Osteocyte (in vitro differentiated cells): ENCODE measurements around the gene RASSF10. TPM values are rescaled to one million over a fixed set of nuclear protein-coding genes. Genes with fewer than 3 reads are reported as not detected.

ENCODE experiments used
- DNase-seq: peaks from one replicate; pipeline ENCODE4 v3.0.0; 2021; ENCODE audit warnings: mixed read lengths; ENCODE audit not compliant: unreplicated experiment; ENCODE audit errors: extremely low spot score
- H3K27ac Mint-ChIP-seq: one replicate; pipeline ENCODE4 v1.8.0; 2021; ENCODE audit warnings: mild to moderate bottlenecking, mixed read lengths; ENCODE audit not compliant: unreplicated experiment
- H3K27me3 Mint-ChIP-seq: one replicate; pipeline ENCODE4 v1.8.0; 2021; ENCODE audit warnings: mixed read lengths; ENCODE audit not compliant: unreplicated experiment
- H3K36me3 Mint-ChIP-seq: one replicate; pipeline ENCODE4 v1.8.0; 2021; ENCODE audit warnings: mixed read lengths; ENCODE audit not compliant: unreplicated experiment
- H3K4me1 Mint-ChIP-seq: one replicate; pipeline ENCODE4 v1.8.0; 2021; ENCODE audit warnings: mixed read lengths; ENCODE audit not compliant: unreplicated experiment
- H3K4me3 Mint-ChIP-seq: one replicate; pipeline ENCODE4 v1.8.0; 2021; ENCODE audit warnings: mild to moderate bottlenecking, moderate library complexity, mixed read lengths; ENCODE audit not compliant: unreplicated experiment
- H3K9me3 Mint-ChIP-seq: one replicate; pipeline ENCODE4 v1.8.0; 2021; ENCODE audit warnings: mixed read lengths; ENCODE audit not compliant: unreplicated experiment
- CTCF ChIP-seq: fragments of 200-600 bp; sonication (generic); IDR thresholded peaks from 2 replicates; pipeline ENCODE4 v1.5.0; 2021; ENCODE audit warnings: antibody characterized with exemption, mild to moderate bottlenecking, moderate library complexity
- total RNA-seq: library from RNA; stranded (reverse); gene quantifications from 2 replicates; pipeline ENCODE4 v1.2.1, GENCODE V29; 2021

RASSF10 gene
- total RNA-seq, 1 donor from 2014 or later: not detected

GRCh38 chr11:13016415-13016814, 7.3 kb downstream of the RASSF10 start:
- H3K27me3 Mint-ChIP-seq: peaks cover 90% of the 10 kb centered on the region

GRCh38 chr11:13019313-13019712, 10.2 kb downstream of the RASSF10 start:
- H3K4me1 Mint-ChIP-seq: no peaks in the 10 kb centered on the region
- no peak for DNase-seq
- H3K27ac Mint-ChIP-seq: no peak overlapping the region
- H3K27me3 Mint-ChIP-seq: peaks cover 91% of the 10 kb centered on the region
- H3K9me3 Mint-ChIP-seq: no peaks in the 10 kb centered on the region
- H3K36me3 Mint-ChIP-seq: no peaks in the 10 kb centered on the region
- H3K4me3 Mint-ChIP-seq: no peak overlapping the region
- no peak for TF ChIP-seq CTCF

More at GRCh38 chr11:13016415-13016814, 7.3 kb downstream of the RASSF10 start:
- no peak for TF ChIP-seq CTCF
- Mint-ChIP-seq H3K36me3 (no peaks in the 10 kb centered on the region), H3K27ac (no peak overlapping the region), H3K9me3 (no peaks in the 10 kb centered on the region), H3K4me3 (no peak overlapping the region), H3K4me1 (no peaks in the 10 kb centered on the region)
- DNase-seq: no peak

GRCh38 chr11:13023423-13023822, 14.3 kb downstream of the RASSF10 start:
- no peak overlapping the region for H3K4me3 Mint-ChIP-seq
- H3K27ac Mint-ChIP-seq: no peak overlapping the region
- no peak for DNase-seq
- TF ChIP-seq CTCF: no peak
- peaks cover 71% of the 10 kb centered on the region for H3K27me3 Mint-ChIP-seq
- no peaks in the 10 kb centered on the region for H3K36me3 Mint-ChIP-seq
- H3K9me3 Mint-ChIP-seq: no peaks in the 10 kb centered on the region
- H3K4me1 Mint-ChIP-seq: no peaks in the 10 kb centered on the region

GRCh38 chr11:13026722-13027121, 17.6 kb downstream of the RASSF10 start:
- no peaks in the 10 kb centered on the region for H3K4me1 Mint-ChIP-seq
- no peak for DNase-seq
- TF ChIP-seq CTCF: no peak
- H3K4me3 Mint-ChIP-seq: no peak overlapping the region
- no peak overlapping the region for H3K27ac Mint-ChIP-seq
- no peaks in the 10 kb centered on the region for H3K36me3 Mint-ChIP-seq
- H3K27me3 Mint-ChIP-seq: peaks cover 41% of the 10 kb centered on the region
- no peaks in the 10 kb centered on the region for H3K9me3 Mint-ChIP-seq

- no peak for TF ChIP-seq CTCF
- H3K27me3 Mint-ChIP-seq: peaks cover 25% of the 10 kb centered on the region
- no peaks in the 10 kb centered on the region for H3K36me3 Mint-ChIP-seq
- H3K4me3 Mint-ChIP-seq: no peak overlapping the region
- no peak overlapping the region for H3K27ac Mint-ChIP-seq
- no peaks in the 10 kb centered on the region for H3K4me1 Mint-ChIP-seq
- H3K9me3 Mint-ChIP-seq: no peaks in the 10 kb centered on the region
- no peak for DNase-seq
These were observed 19.2 kb downstream of the RASSF10 start for GRCh38 chr11:13028322-13028721.
